ENCODE results near the gene WDR1. TPM values are rescaled to one million over a fixed set of nuclear protein-coding genes. Genes with fewer than 3 reads are reported as not detected.
A peak's percentile ranks its signal among the peaks of the same experiment; 100 is the strongest.

WDR1 gene
- total and polyA plus RNA-seq, 4 donors: 85.8 to 148 (median 135) TPM

- Histone ChIP-seq H3K27ac (ENCODE audit: low read depth, low read length) (peak overlapping the region; percentile 49), H3K27me3 (ENCODE audit: control insufficient read depth, insufficient read depth, low read length) (no peaks in the 10 kb centered on the region), H3K36me3 (ENCODE audit: control insufficient read depth, insufficient read depth, low read length) (no peaks in the 10 kb centered on the region), H3K4me3 (ENCODE audit: low read depth, low read length) (no peak overlapping the region), H3K4me1 (ENCODE audit: control insufficient read depth, insufficient read depth, low read length) (peaks cover 26% of the 10 kb centered on the region), H3K9me3 (ENCODE audit: control insufficient read depth, insufficient read depth, low read length) (no peaks in the 10 kb centered on the region)
- WGBS (ENCODE audit: insufficient coverage): 39% methylated on average over 6 of the region's 9 CpGs
- peak; percentile 56 to 92 (median 74) for DNase-seq (ENCODE audit: low read depth in 4 of 6, low spot score in 6 of 6)
Observed at GRCh38 chr4:10063544-10064300, 52.9 kb downstream of the WDR1 start.

DNA sequence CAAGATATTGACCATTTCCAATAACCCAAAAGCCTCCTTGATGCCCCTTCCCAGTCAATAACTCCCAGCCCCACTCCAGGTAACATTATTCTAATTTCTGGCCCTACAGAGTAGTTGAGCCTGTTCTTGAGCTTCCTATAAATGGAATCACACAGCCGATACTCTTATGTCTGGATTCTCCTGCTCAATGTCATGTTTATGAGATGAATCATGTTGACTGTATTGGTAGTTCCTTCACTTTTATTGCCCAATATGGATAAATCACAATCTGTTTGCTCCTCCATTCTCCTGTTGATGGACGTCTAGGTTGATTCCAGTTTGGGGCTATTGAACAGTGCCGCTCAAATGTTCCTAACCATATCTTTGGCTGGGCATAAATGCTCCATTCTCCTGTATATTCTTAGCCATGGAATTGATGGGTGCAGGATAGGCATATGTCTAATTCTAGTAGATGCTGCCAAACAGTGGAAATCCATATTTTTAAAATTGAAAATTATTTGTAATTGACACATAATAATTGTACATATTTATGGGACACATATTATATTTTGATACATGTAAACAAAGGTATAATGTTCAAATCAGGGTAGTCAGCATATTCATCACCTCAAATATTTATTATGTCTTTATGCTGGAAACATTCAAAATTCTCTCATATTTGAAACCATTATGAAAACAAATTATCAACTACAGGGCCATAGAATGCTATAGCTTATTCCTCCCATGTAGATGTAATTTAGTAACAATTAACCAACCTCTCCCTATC, 54.8 kb downstream of the WDR1 start:
- WGBS (ENCODE audit: insufficient coverage): 100% methylated on average over 1 of the region's 3 CpGs
- no peak overlapping the region for H3K4me3 ChIP-seq (ENCODE audit: low read depth, low read length)
- no peaks in the 10 kb centered on the region for H3K27me3 ChIP-seq (ENCODE audit: control insufficient read depth, insufficient read depth, low read length)
- H3K9me3 ChIP-seq (ENCODE audit: control insufficient read depth, insufficient read depth, low read length): no peaks in the 10 kb centered on the region
- DNase-seq (ENCODE audit: low read depth in 4 of 6, low spot score in 6 of 6): no peak
- H3K4me1 ChIP-seq (ENCODE audit: control insufficient read depth, insufficient read depth, low read length): peaks cover 20% of the 10 kb centered on the region
- no peaks in the 10 kb centered on the region for H3K36me3 ChIP-seq (ENCODE audit: control insufficient read depth, insufficient read depth, low read length)
- H3K27ac ChIP-seq (ENCODE audit: low read depth, low read length): no peak overlapping the region

- no peak overlapping the region for H3K27ac ChIP-seq (ENCODE audit: low read depth, low read length)
- H3K9me3 ChIP-seq (ENCODE audit: control insufficient read depth, insufficient read depth, low read length): no peaks in the 10 kb centered on the region
- no peaks in the 10 kb centered on the region for H3K36me3 ChIP-seq (ENCODE audit: control insufficient read depth, insufficient read depth, low read length)
- no peaks in the 10 kb centered on the region for H3K27me3 ChIP-seq (ENCODE audit: control insufficient read depth, insufficient read depth, low read length)
- DNase-seq (ENCODE audit: low read depth in 4 of 6, low spot score in 6 of 6): no peak
- peaks cover 3% of the 10 kb centered on the region for H3K4me1 ChIP-seq (ENCODE audit: control insufficient read depth, insufficient read depth, low read length)
- 98% methylated on average over 6 of the region's 7 CpGs for WGBS (ENCODE audit: insufficient coverage)
- H3K4me3 ChIP-seq (ENCODE audit: low read depth, low read length): no peak overlapping the region
Observed at GRCh38 chr4:10058371-10058770, 58.2 kb downstream of the WDR1 start.

GRCh38 chr4:10057023-10057395, 59.6 kb downstream of the WDR1 start:
- 80% methylated on average over 1 of the region's 4 CpGs for WGBS (ENCODE audit: insufficient coverage)
- Histone ChIP-seq H3K27me3 (ENCODE audit: control insufficient read depth, insufficient read depth, low read length) (no peaks in the 10 kb centered on the region), H3K9me3 (ENCODE audit: control insufficient read depth, insufficient read depth, low read length) (no peaks in the 10 kb centered on the region), H3K4me3 (ENCODE audit: low read depth, low read length) (no peak overlapping the region), H3K36me3 (ENCODE audit: control insufficient read depth, insufficient read depth, low read length) (no peaks in the 10 kb centered on the region), H3K27ac (ENCODE audit: low read depth, low read length) (no peak overlapping the region), H3K4me1 (ENCODE audit: control insufficient read depth, insufficient read depth, low read length) (no peaks in the 10 kb centered on the region)
- no peak for DNase-seq (ENCODE audit: low read depth in 4 of 6, low spot score in 6 of 6)

DNA sequence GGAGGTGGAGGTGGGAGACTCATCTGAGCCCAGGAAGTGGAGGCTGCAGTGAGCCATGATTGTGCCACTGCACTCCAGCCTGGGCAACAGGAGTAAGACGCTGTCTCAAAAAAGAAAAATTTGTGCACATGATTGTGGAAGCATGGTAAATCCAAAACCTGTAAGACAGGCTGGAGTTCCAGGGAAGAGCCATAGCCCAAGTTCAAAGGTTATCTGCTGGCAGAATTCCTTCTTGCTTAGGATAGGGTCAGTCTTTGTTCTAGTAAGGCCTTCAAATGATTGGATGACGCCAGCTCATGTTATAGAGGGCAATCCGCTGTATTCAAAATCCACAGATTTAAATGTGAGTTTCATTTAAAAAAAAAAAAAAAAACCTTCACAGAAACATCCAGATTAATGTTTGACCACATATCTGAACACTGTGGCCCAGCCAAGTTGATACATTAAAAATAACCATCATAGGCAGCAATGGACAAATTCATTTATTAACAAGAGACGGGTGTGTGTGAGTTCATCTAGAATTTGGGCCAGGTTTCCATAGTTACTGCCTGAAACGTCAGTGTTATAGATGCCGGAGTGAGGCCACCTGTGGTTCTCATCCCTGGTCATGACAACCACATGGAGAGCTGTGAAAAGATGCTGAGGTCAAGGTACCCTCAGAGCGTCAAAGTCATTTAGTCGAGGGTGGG, 60.1 kb downstream of the WDR1 start:
- DNase-seq (ENCODE audit: low read depth in 4 of 6, low spot score in 6 of 6): peak in 2 of 6 donors; percentile 32 to 57
- Histone ChIP-seq H3K27ac (ENCODE audit: low read depth, low read length) (no peak overlapping the region), H3K27me3 (ENCODE audit: control insufficient read depth, insufficient read depth, low read length) (no peaks in the 10 kb centered on the region)

DNA sequence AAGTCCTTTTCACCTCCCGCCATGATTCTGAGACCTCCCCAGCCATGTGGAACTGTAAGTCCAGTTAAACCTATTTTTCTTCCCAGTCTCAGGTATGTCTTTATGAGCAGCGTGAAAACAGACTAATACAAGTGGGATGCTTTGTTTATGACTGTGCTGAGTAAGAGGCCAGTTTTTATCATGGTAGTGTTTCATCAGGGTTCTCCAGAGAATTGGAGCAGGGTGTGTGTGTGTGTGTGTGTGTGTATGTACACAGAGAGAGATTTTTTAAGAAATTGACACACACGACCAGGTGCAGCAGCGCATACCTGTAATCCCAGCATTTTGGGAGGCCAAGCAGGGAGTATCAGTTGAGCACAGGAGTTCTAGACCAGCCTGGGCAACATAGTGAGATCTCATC, 60.7 kb downstream of the WDR1 start:
- WGBS (ENCODE audit: insufficient coverage): 100% methylated on average over 2 of the region's 4 CpGs
- DNase-seq (ENCODE audit: low read depth in 4 of 6, low spot score in 6 of 6): no peak

More for the DNA sequence above, 60.1 kb downstream of the WDR1 start:
- H3K36me3 ChIP-seq (ENCODE audit: control insufficient read depth, insufficient read depth, low read length): no peaks in the 10 kb centered on the region
- no peaks in the 10 kb centered on the region for H3K9me3 ChIP-seq (ENCODE audit: control insufficient read depth, insufficient read depth, low read length)
- WGBS (ENCODE audit: insufficient coverage): 69% methylated on average over 5 of the region's 8 CpGs
- H3K4me3 ChIP-seq (ENCODE audit: low read depth, low read length): no peak overlapping the region
- no peaks in the 10 kb centered on the region for H3K4me1 ChIP-seq (ENCODE audit: control insufficient read depth, insufficient read depth, low read length)

GRCh38 chr4:10054571-10055041, 62.0 kb downstream of the WDR1 start:
- no peaks in the 10 kb centered on the region for H3K36me3 ChIP-seq (ENCODE audit: control insufficient read depth, insufficient read depth, low read length)
- no peak overlapping the region for H3K4me3 ChIP-seq (ENCODE audit: low read depth, low read length)
- no peaks in the 10 kb centered on the region for H3K27me3 ChIP-seq (ENCODE audit: control insufficient read depth, insufficient read depth, low read length)
- no peaks in the 10 kb centered on the region for H3K9me3 ChIP-seq (ENCODE audit: control insufficient read depth, insufficient read depth, low read length)
- no peaks in the 10 kb centered on the region for H3K4me1 ChIP-seq (ENCODE audit: control insufficient read depth, insufficient read depth, low read length)
- no peak overlapping the region for H3K27ac ChIP-seq (ENCODE audit: low read depth, low read length)
- 82% methylated on average over 2 of the region's 4 CpGs for WGBS (ENCODE audit: insufficient coverage)
- DNase-seq (ENCODE audit: low read depth in 4 of 6, low spot score in 6 of 6): no peak

More for the DNA sequence above, 60.7 kb downstream of the WDR1 start:
- Histone ChIP-seq H3K27ac (ENCODE audit: low read depth, low read length) (no peak overlapping the region), H3K36me3 (ENCODE audit: control insufficient read depth, insufficient read depth, low read length) (no peaks in the 10 kb centered on the region), H3K9me3 (ENCODE audit: control insufficient read depth, insufficient read depth, low read length) (no peaks in the 10 kb centered on the region), H3K4me3 (ENCODE audit: low read depth, low read length) (no peak overlapping the region), H3K27me3 (ENCODE audit: control insufficient read depth, insufficient read depth, low read length) (no peaks in the 10 kb centered on the region), H3K4me1 (ENCODE audit: control insufficient read depth, insufficient read depth, low read length) (no peaks in the 10 kb centered on the region)

GRCh38 chr4:10053635-10054453, 62.8 kb downstream of the WDR1 start:
- WGBS (ENCODE audit: insufficient coverage): 72% methylated on average over 2 of the region's 8 CpGs
- Histone ChIP-seq H3K27me3 (ENCODE audit: control insufficient read depth, insufficient read depth, low read length) (no peaks in the 10 kb centered on the region), H3K27ac (ENCODE audit: low read depth, low read length) (no peak overlapping the region), H3K36me3 (ENCODE audit: control insufficient read depth, insufficient read depth, low read length) (no peaks in the 10 kb centered on the region), H3K4me1 (ENCODE audit: control insufficient read depth, insufficient read depth, low read length) (no peaks in the 10 kb centered on the region), H3K9me3 (ENCODE audit: control insufficient read depth, insufficient read depth, low read length) (no peaks in the 10 kb centered on the region), H3K4me3 (ENCODE audit: low read depth, low read length) (no peak overlapping the region)
- DNase-seq (ENCODE audit: low read depth in 4 of 6, low spot score in 6 of 6): no peak

DNA sequence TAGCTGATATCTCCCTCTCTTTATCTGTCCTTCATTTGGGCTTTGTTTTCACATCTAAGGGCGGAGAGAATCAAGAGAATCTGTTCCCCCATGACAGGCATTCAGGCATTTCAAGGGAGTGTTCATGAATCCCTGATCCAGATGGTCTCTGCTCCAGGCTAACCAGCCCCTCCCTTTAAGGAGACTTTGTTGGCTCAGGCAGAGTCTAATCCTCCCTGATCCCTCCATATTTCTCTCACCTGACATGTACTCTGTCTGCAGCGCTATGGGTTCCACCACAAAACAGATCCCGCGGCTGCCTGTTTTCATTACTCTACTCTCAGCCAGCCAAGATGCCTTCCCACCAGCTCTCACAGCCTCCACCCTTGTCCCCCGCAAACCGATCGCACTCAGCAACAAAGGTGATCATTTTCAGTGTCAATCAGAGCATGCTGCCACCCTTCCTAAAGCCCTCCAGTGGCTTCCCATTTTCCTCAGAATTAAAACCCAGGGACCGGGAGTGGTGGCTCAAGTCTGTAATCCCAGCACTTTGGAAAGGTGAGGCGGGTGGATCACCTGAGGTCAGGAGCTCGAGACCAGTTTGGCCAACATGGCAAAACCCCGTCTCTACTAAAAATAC, 65.0 kb downstream of the WDR1 start:
- no peaks in the 10 kb centered on the region for H3K27me3 ChIP-seq (ENCODE audit: control insufficient read depth, insufficient read depth, low read length)
- 85% methylated on average over 11 of the region's 11 CpGs for WGBS (ENCODE audit: insufficient coverage)

More for the DNA sequence above, 65.0 kb downstream of the WDR1 start:
- H3K4me1 ChIP-seq (ENCODE audit: control insufficient read depth, insufficient read depth, low read length): no peaks in the 10 kb centered on the region
- no peaks in the 10 kb centered on the region for H3K9me3 ChIP-seq (ENCODE audit: control insufficient read depth, insufficient read depth, low read length)
- no peak overlapping the region for H3K27ac ChIP-seq (ENCODE audit: low read depth, low read length)
- no peak for DNase-seq (ENCODE audit: low read depth in 4 of 6, low spot score in 6 of 6)
- no peaks in the 10 kb centered on the region for H3K36me3 ChIP-seq (ENCODE audit: control insufficient read depth, insufficient read depth, low read length)
- no peak overlapping the region for H3K4me3 ChIP-seq (ENCODE audit: low read depth, low read length)
